ENCODE measurements around the gene IGFBP5. TPM values are rescaled to one million over a fixed set of nuclear protein-coding genes. Genes with fewer than 3 reads are reported as not detected.
A peak's percentile ranks its signal among the peaks of the same experiment; 100 is the strongest.

IGFBP5 gene
- total RNA-seq, 3 donors from 2014 or later, result 36.4 to 628 (median 95.9) TPM

- Histone ChIP-seq H3K4me3 (no peak overlapping the region), H3K36me3 (ENCODE audit: low read depth) (no peaks in the 10 kb centered on the region), H3K9me3 (no peaks in the 10 kb centered on the region), H3K4me1 (ENCODE audit: low read depth) (no peaks in the 10 kb centered on the region)
- intact Hi-C loops (cut with DNase I, micrococcal nuclease), result no loop called here
- ATAC-seq, result no peak
- TF ChIP-seq, protein P1, sequence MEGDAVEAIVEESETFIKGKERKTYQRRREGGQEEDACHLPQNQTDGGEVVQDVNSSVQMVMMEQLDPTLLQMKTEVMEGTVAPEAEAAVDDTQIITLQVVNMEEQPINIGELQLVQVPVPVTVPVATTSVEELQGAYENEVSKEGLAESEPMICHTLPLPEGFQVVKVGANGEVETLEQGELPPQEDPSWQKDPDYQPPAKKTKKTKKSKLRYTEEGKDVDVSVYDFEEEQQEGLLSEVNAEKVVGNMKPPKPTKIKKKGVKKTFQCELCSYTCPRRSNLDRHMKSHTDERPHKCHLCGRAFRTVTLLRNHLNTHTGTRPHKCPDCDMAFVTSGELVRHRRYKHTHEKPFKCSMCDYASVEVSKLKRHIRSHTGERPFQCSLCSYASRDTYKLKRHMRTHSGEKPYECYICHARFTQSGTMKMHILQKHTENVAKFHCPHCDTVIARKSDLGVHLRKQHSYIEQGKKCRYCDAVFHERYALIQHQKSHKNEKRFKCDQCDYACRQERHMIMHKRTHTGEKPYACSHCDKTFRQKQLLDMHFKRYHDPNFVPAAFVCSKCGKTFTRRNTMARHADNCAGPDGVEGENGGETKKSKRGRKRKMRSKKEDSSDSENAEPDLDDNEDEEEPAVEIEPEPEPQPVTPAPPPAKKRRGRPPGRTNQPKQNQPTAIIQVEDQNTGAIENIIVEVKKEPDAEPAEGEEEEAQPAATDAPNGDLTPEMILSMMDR (IDR thresholded peaks at IDR 0.05), result no peak
- DNase-seq, result no peak
These were observed 20.1 kb upstream of the IGFBP5 start for GRCh38 chr2:216715402-216715974.

DNA sequence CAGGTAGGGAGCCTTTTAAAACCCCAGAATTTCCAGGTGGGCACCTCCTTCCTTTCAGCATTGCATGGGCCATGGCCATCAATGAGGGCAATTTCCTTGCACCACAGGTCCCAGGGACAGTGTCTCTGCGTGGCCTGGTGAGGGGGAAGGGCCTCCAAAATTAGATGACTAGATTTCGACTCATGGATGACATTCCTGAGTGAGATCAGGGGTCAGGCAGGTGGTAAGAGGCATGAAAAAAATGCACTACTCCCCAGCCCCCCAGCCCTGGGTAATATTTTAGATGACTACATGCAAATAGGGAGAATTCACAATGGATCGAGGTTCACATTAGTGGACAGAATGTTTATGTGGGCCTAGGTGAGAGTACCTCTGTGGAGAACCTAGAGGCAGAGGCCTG is 19.0 kb upstream of the IGFBP5 start:
- intact Hi-C loops (cut with DNase I, micrococcal nuclease), result no loop called here
- no peak for DNase-seq
- Histone ChIP-seq H3K36me3 (ENCODE audit: low read depth) (no peaks in the 10 kb centered on the region), H3K4me1 (ENCODE audit: low read depth) (no peaks in the 10 kb centered on the region), H3K4me3 (no peak overlapping the region), H3K9me3 (no peaks in the 10 kb centered on the region)
- TF ChIP-seq, protein P1 (IDR thresholded peaks at IDR 0.05), result no peak
- no peak for ATAC-seq

- TF ChIP-seq, protein P1 (IDR thresholded peaks at IDR 0.05), result no peak
- ATAC-seq, result no peak
These were observed 18.5 kb upstream of the IGFBP5 start for GRCh38 chr2:216713691-216714336.

GRCh38 chr2:216711348-216711747 is 16.0 kb upstream of the IGFBP5 start:
- DNase-seq (no peak), ATAC-seq (no peak)
- TF ChIP-seq, protein P1 (IDR thresholded peaks at IDR 0.05), result no peak
- Histone ChIP-seq H3K9me3 (no peaks in the 10 kb centered on the region), H3K36me3 (ENCODE audit: low read depth) (no peaks in the 10 kb centered on the region), H3K4me1 (ENCODE audit: low read depth) (no peaks in the 10 kb centered on the region), H3K4me3 (no peak overlapping the region)
- intact Hi-C loops (cut with DNase I, micrococcal nuclease), result no loop called here

More at GRCh38 chr2:216713691-216714336, 18.5 kb upstream of the IGFBP5 start:
- DNase-seq, result no peak
- Histone ChIP-seq H3K4me3 (no peak overlapping the region), H3K36me3 (ENCODE audit: low read depth) (no peaks in the 10 kb centered on the region), H3K4me1 (ENCODE audit: low read depth) (no peaks in the 10 kb centered on the region), H3K9me3 (no peaks in the 10 kb centered on the region)
- intact Hi-C loops (cut with DNase I, micrococcal nuclease), result no loop called here

GRCh38 chr2:216710551-216711301 is 15.4 kb upstream of the IGFBP5 start:
- Histone ChIP-seq H3K4me3 (no peak overlapping the region), H3K9me3 (no peaks in the 10 kb centered on the region), H3K36me3 (ENCODE audit: low read depth) (no peaks in the 10 kb centered on the region), H3K4me1 (ENCODE audit: low read depth) (no peaks in the 10 kb centered on the region)
- TF ChIP-seq, protein P1 (IDR thresholded peaks at IDR 0.05), result no peak
- peak; percentile 57 for ATAC-seq
- DNase-seq, result peak in 1 of 3 donors; percentile 46
- intact Hi-C loops (cut with DNase I, micrococcal nuclease), result no loop called here
